Measurements from ENCODE around the gene ANGPTL4. TPM values are rescaled to one million over a fixed set of nuclear protein-coding genes. Genes with fewer than 3 reads are reported as not detected.

The ANGPTL4 gene
- total and polyA plus RNA-seq, 2 of the 13 experiments (the other 11 are each of a cell fraction or from before 2014, with no cell fraction given): 0.80 to 21.7 TPM

DNA sequence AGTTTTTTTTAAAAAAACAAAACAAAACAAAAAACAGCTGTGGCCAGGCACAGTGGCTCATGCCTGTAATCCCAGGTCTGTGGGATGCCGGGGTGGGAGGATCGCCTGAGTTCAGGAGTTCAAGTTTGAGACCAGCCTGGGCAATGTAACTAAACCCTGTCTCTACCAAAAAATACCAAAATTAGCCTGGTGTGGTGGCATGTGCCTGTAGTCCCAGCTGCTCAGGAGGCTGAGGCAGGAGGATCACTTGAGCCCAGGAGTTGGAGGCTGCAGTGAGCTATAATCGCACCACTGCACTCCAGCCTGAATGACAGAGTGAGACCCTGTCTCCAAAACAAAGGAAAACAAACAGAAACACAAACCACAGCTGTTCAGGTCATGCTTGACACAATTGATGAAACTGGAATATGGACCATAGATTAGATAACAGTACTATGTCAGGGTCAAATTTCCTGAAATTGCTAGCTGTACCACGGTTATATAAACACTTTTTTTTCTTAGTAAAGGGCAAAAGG is 6.9 kb upstream of the ANGPTL4 start (continued):
- TF ChIP-seq, protein P1, sequence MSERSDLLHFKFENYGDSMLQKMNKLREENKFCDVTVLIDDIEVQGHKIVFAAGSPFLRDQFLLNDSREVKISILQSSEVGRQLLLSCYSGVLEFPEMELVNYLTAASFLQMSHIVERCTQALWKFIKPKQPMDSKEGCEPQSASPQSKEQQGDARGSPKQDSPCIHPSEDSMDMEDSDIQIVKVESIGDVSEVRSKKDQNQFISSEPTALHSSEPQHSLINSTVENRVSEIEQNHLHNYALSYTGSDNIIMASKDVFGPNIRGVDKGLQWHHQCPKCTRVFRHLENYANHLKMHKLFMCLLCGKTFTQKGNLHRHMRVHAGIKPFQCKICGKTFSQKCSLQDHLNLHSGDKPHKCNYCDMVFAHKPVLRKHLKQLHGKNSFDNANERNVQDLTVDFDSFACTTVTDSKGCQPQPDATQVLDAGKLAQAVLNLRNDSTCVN (CRISPR knock-in tag; IDR thresholded peaks at IDR 0.05; ENCODE audit: borderline replicate concordance): no peak
- peak; percentile 96 for TF ChIP-seq ZNF292 (CRISPR knock-in tag; IDR thresholded peaks at IDR 0.05; ENCODE audit: borderline replicate concordance, low read depth)
- TF ChIP-seq, protein P2, sequence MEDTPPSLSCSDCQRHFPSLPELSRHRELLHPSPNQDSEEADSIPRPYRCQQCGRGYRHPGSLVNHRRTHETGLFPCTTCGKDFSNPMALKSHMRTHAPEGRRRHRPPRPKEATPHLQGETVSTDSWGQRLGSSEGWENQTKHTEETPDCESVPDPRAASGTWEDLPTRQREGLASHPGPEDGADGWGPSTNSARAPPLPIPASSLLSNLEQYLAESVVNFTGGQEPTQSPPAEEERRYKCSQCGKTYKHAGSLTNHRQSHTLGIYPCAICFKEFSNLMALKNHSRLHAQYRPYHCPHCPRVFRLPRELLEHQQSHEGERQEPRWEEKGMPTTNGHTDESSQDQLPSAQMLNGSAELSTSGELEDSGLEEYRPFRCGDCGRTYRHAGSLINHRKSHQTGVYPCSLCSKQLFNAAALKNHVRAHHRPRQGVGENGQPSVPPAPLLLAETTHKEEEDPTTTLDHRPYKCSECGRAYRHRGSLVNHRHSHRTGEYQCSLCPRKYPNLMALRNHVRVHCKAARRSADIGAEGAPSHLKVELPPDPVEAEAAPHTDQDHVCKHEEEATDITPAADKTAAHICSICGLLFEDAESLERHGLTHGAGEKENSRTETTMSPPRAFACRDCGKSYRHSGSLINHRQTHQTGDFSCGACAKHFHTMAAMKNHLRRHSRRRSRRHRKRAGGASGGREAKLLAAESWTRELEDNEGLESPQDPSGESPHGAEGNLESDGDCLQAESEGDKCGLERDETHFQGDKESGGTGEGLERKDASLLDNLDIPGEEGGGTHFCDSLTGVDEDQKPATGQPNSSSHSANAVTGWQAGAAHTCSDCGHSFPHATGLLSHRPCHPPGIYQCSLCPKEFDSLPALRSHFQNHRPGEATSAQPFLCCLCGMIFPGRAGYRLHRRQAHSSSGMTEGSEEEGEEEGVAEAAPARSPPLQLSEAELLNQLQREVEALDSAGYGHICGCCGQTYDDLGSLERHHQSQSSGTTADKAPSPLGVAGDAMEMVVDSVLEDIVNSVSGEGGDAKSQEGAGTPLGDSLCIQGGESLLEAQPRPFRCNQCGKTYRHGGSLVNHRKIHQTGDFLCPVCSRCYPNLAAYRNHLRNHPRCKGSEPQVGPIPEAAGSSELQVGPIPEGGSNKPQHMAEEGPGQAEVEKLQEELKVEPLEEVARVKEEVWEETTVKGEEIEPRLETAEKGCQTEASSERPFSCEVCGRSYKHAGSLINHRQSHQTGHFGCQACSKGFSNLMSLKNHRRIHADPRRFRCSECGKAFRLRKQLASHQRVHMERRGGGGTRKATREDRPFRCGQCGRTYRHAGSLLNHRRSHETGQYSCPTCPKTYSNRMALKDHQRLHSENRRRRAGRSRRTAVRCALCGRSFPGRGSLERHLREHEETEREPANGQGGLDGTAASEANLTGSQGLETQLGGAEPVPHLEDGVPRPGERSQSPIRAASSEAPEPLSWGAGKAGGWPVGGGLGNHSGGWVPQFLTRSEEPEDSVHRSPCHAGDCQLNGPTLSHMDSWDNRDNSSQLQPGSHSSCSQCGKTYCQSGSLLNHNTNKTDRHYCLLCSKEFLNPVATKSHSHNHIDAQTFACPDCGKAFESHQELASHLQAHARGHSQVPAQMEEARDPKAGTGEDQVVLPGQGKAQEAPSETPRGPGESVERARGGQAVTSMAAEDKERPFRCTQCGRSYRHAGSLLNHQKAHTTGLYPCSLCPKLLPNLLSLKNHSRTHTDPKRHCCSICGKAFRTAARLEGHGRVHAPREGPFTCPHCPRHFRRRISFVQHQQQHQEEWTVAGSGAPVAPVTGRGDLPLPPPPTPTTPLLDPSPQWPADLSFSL (CRISPR knock-in tag; IDR thresholded peaks at IDR 0.05): 0 out of 2 replicates have a peak, but pooled peaks have one; percentile 29
- TF ChIP-seq GATAD2A (CRISPR knock-in tag; IDR thresholded peaks at IDR 0.05): peak; percentile 95
- TF ChIP-seq NCOA2 (CRISPR knock-in tag; IDR thresholded peaks at IDR 0.05): peak; percentile 93
- no peak for TF ChIP-seq ZBTB40 (IDR thresholded peaks at IDR 0.05)
- TF ChIP-seq ZBTB40 (CRISPR knock-in tag; IDR thresholded peaks at IDR 0.05): peak; percentile 52; the same call in 1 of the 2 replicates
- peak; percentile 95 for TF ChIP-seq MIXL1 (CRISPR knock-in tag; IDR thresholded peaks at IDR 0.05)
- TF ChIP-seq RBAK (CRISPR knock-in tag; IDR thresholded peaks at IDR 0.05): 0 out of 2 replicates have a peak, but pooled peaks have one; percentile 11
- peak; percentile 87 for TF ChIP-seq MIER3 (CRISPR knock-in tag; IDR thresholded peaks at IDR 0.05; ENCODE audit: borderline replicate concordance)
- TF ChIP-seq ZNF44 (CRISPR knock-in tag; IDR thresholded peaks at IDR 0.05): no peak
- peak; percentile 60; the same call in 1 of the 2 replicates for TF ChIP-seq ZNF350 (CRISPR knock-in tag; IDR thresholded peaks at IDR 0.05; ENCODE audit: borderline replicate concordance, low read depth)
- peak; percentile 78 for TF ChIP-seq TBL1XR1 (IDR thresholded peaks at IDR 0.05; ENCODE audit: borderline replicate concordance, low read length, partially characterized antibody)
